H1 (cell line): ENCODE data around the gene NDRG4. TPM values are rescaled to one million over a fixed set of nuclear protein-coding genes. Genes with fewer than 3 reads are reported as not detected.

ENCODE experiments used
- ATF2 ChIP-seq: IDR thresholded peaks from 2 replicates; pipeline ENCODE4 v1.6.1; 2012; ENCODE audit warnings: low read length, inconsistent platforms
- BRCA1 ChIP-seq: IDR thresholded peaks from 2 replicates; pipeline ENCODE4 v1.6.1; 2012; ENCODE audit warnings: low read depth, low read length, improper control_type of control experiment
- CBX8 ChIP-seq: fragments of 300-800, 300-1000 bp; sonication (generic); IDR thresholded peaks from 2 replicates; pipeline ENCODE4 v1.7.1; 2016; ENCODE audit warnings: low read depth, low read length, borderline replicate concordance
- CHD1 ChIP-seq: IDR thresholded peaks from 2 replicates; pipeline ENCODE4 v1.6.1; 2012; ENCODE audit warnings: low read depth, low read length, improper control_type of control experiment
- CTBP2 ChIP-seq: IDR thresholded peaks from 2 replicates; pipeline ENCODE4 v1.7.0; 2011; ENCODE audit warnings: borderline replicate concordance, mild to moderate bottlenecking, moderate library complexity, mixed read lengths, low read length; ENCODE audit not compliant: insufficient read depth, insufficient read length
- GTF2F1 ChIP-seq: IDR thresholded peaks from 2 replicates; pipeline ENCODE4 v1.6.1; 2012; ENCODE audit warnings: low read depth, low read length, improper control_type of control experiment, borderline replicate concordance
- JUN ChIP-seq: IDR thresholded peaks from 2 replicates; pipeline ENCODE4 v1.6.1; 2011; ENCODE audit warnings: low read depth, mild to moderate bottlenecking, improper control_type of control experiment, low read length
- MAFK ChIP-seq: IDR thresholded peaks from 2 replicates; pipeline ENCODE4 v1.6.1; 2012; ENCODE audit warnings: low read depth, mild to moderate bottlenecking, improper control_type of control experiment, low read length
- NANOG ChIP-seq: IDR thresholded peaks from 2 replicates; pipeline ENCODE4 v1.6.1; 2011; ENCODE audit warnings: low read length, low read depth, mild to moderate bottlenecking, inconsistent platforms; ENCODE audit not compliant: insufficient read depth, poor library complexity, severe bottlenecking
- NRF1 ChIP-seq: IDR thresholded peaks from 2 replicates; pipeline ENCODE4 v1.6.1; 2011; ENCODE audit warnings: mild to moderate bottlenecking, low read depth, low read length, improper control_type of control experiment
- POLR2AphosphoS5 ChIP-seq: IDR thresholded peaks from 2 replicates; pipeline ENCODE4 v1.6.1; 2011; ENCODE audit warnings: low read depth, low read length
- RFX5 ChIP-seq: IDR thresholded peaks from 2 replicates; pipeline ENCODE4 v1.6.1; 2011; ENCODE audit warnings: low read depth, low read length, improper control_type of control experiment, borderline replicate concordance
- SAP30 ChIP-seq: fragments of 300-600 bp; sonication (generic); IDR thresholded peaks from 2 replicates; pipeline ENCODE4 v1.7.1; 2012; ENCODE audit warnings: low read length, moderate library complexity, mild to moderate bottlenecking, inconsistent platforms; ENCODE audit not compliant: insufficient read depth, insufficient replicate concordance
- SIN3A ChIP-seq, 2 experiments: IDR thresholded peaks in 1 of 2; conservative IDR thresholded peaks in 1 of 2; 2 replicates each; pipeline ENCODE4 v1.6.1; 2011 to 2012; ENCODE audit warnings: low read length in 2 of 2, improper control_type of control experiment in 1 of 2, low read depth in 1 of 2, mild to moderate bottlenecking in 1 of 2
- SP2 ChIP-seq: IDR thresholded peaks from 2 replicates; pipeline ENCODE4 v1.6.1; 2012; ENCODE audit warnings: mild to moderate bottlenecking, low read length, inconsistent platforms
- SRF ChIP-seq: IDR thresholded peaks from 2 replicates; pipeline ENCODE4 v1.6.1; 2011; ENCODE audit warnings: mild to moderate bottlenecking, low read depth, low read length, moderate library complexity
- SUZ12 ChIP-seq: fragments of 200-600 bp; sonication (generic); IDR thresholded peaks from 2 replicates; pipeline ENCODE4 v1.6.1; 2012; ENCODE audit warnings: mild to moderate bottlenecking, inconsistent platforms, low read length, moderate library complexity, mixed read lengths
- TAF7 ChIP-seq: optimal IDR thresholded peaks from 2 replicates; pipeline ENCODE3; 2011; ENCODE audit warnings: low read depth, mild to moderate bottlenecking, inconsistent platforms, low read length, moderate library complexity, borderline replicate concordance
- TCF12 ChIP-seq: IDR thresholded peaks from 2 replicates; pipeline ENCODE4 v1.6.1; 2011; ENCODE audit warnings: low read depth, mild to moderate bottlenecking, low read length
- USF2 ChIP-seq: IDR thresholded peaks from 2 replicates; pipeline ENCODE4 v1.6.1; 2011; ENCODE audit warnings: low read length, improper control_type of control experiment
- ZNF274 ChIP-seq: IDR thresholded peaks from 2 replicates; pipeline ENCODE4 v1.7.0; 2012; ENCODE audit warnings: low read length, borderline replicate concordance; ENCODE audit errors: extremely low read depth
- polyA plus RNA-seq, 7 experiments: library from polyadenylated mRNA; depleted of rRNA in 3 of 7; stranded (reverse) in 5 of 7; unstranded in 2 of 7; fragments of >200 nt in 5 of 7; fragments of 200-250 nt in 2 of 7; gene quantifications; 1 replicate in 5 of 7; 2 replicates in 1 of 7; 4 replicates in 1 of 7; pipeline versions ENCODE4 v1.2.1 to v1.2.3, GENCODE V29; 2011 to 2013; ENCODE audit warnings: missing spikeins in 2 of 7, mixed read lengths in 2 of 7
- total RNA-seq: library from RNA; stranded (reverse); fragmentation: NEBNext Ultra II Directional; extraction: Animal tissue kit (Norgen Biotek cat#: 25700); gene quantifications from 2 replicates; pipeline ENCODE4 v1.2.1, GENCODE V29; 2021
- TF ChIP-seq, protein P1 (sequence below): IDR thresholded peaks from 2 replicates; pipeline ENCODE4 v1.6.1; 2012; ENCODE audit warnings: inconsistent platforms

NDRG4 gene
- total and polyA plus RNA-seq, 2 of the 8 experiments (the other 6 are each of a cell fraction or from before 2014, with no cell fraction given): 20.8 to 30.9 TPM

DNA sequence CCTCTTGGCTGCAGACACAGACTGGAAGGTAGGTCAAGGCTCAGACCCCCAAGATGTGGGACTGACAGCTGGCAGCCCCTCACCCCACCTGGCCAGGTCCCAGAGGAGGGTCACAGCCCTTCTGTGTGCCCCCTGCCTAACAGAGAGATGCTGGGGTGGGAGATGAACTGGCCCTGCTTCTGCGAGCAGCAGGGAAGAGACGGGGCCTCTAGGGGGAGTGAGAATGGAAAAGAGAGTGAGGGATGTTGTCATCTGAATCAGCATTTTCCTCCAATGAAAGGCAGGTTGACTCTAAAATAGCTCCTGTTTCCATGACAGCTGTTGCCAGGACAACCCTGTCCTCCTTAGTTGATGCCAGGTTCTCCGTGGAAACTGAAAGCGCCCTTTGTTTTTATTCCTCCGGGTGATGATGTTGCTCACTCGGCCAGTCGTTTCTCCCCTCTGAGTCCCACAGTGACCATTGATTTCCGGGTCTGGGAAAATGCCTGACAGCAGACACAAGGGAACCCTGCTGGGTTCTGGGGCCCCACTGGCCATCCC is 4.9 kb upstream of the NDRG4 start (continued):
- peak; percentile 29 to 90; a peak in 1 of 4 replicates for TF ChIP-seq SIN3A (conservative IDR thresholded peaks at IDR 0.05 in 1 of 2, IDR thresholded peaks at IDR 0.05 in 1 of 2; ENCODE audit: low read depth in 1 of 2, low read length in 2 of 2)
- no peak for TF ChIP-seq USF2
- no peak for TF ChIP-seq NANOG
- TF ChIP-seq NRF1: no peak
- no peak for TF ChIP-seq TAF7
- TF ChIP-seq TCF12: no peak
- TF ChIP-seq, protein P1, sequence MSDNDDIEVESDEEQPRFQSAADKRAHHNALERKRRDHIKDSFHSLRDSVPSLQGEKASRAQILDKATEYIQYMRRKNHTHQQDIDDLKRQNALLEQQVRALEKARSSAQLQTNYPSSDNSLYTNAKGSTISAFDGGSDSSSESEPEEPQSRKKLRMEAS: no peak
- peak; percentile 91 for TF ChIP-seq MAFK
- no peak for TF ChIP-seq SAP30
- TF ChIP-seq GTF2F1: no peak
- no peak for TF ChIP-seq CHD1
- TF ChIP-seq POLR2AphosphoS5: no peak
- no peak for TF ChIP-seq JUN
- TF ChIP-seq SUZ12: no peak
- TF ChIP-seq CTBP2: no peak
- TF ChIP-seq RFX5: peak; percentile 76; the same call in 1 of the 2 replicates
- no peak for TF ChIP-seq ZNF274
- TF ChIP-seq BRCA1: no peak
- TF ChIP-seq ATF2: peak; percentile 61; the same call in 1 of the 2 replicates
- peak; percentile 38; the same call in 1 of the 2 replicates for TF ChIP-seq SRF
- no peak for TF ChIP-seq CBX8
- TF ChIP-seq SP2: no peak
